ENCODE measurements around the gene CPN2. TPM values are rescaled to one million over a fixed set of nuclear protein-coding genes. Genes with fewer than 3 reads are reported as not detected.

CPN2 gene
- total RNA-seq, 1 donor from 2014 or later = 2.4 TPM

GRCh38 chr3:194373028-194373427 is 21.9 kb upstream of the CPN2 start:
- DNase-seq = no peak
- intact Hi-C loops (cut with micrococcal nuclease) = no loop called here

GRCh38 chr3:194370753-194371152 is 19.6 kb upstream of the CPN2 start:
- Histone ChIP-seq H3K27ac (replicated peaks) (no peak overlapping the region), H3K27me3 (ENCODE audit: low read depth) (peaks cover 66% of the 10 kb centered on the region), H3K4me1 (peaks cover 4% of the 10 kb centered on the region), H3K36me3 (no peaks in the 10 kb centered on the region), H3K4me3 (no peak overlapping the region), H3K9me3 (replicated peaks) (no peaks in the 10 kb centered on the region)
- intact Hi-C loops (cut with micrococcal nuclease) = no loop called here
- TF ChIP-seq CTCF (IDR thresholded peaks at IDR 0.05; ENCODE audit: borderline replicate concordance) = no peak
- DNase-seq = no peak

More at GRCh38 chr3:194373028-194373427, 21.9 kb upstream of the CPN2 start:
- H3K27me3 ChIP-seq (ENCODE audit: low read depth) = peaks cover 78% of the 10 kb centered on the region
- H3K4me3 ChIP-seq = no peak overlapping the region
- no peak for TF ChIP-seq CTCF (IDR thresholded peaks at IDR 0.05; ENCODE audit: borderline replicate concordance)
- H3K9me3 ChIP-seq (replicated peaks) = no peaks in the 10 kb centered on the region
- no peaks in the 10 kb centered on the region for H3K36me3 ChIP-seq
- no peak overlapping the region for H3K27ac ChIP-seq (replicated peaks)
- peaks cover 4% of the 10 kb centered on the region for H3K4me1 ChIP-seq

GRCh38 chr3:194369522-194370279 is 18.6 kb upstream of the CPN2 start, which contains the start of gene LRRC15:
LRRC15 (minus strand) TSS chr3:194369743; CDS start chr3:194361043, 8,700 bp downstream.
- Histone ChIP-seq H3K36me3 (no peaks in the 10 kb centered on the region), H3K4me1 (peaks cover 10% of the 10 kb centered on the region), H3K27ac (replicated peaks) (no peak within 1 kb of the TSS), H3K9me3 (replicated peaks) (no peaks in the 10 kb centered on the region), H3K4me3 (no peak within 1 kb of the TSS), H3K27me3 (ENCODE audit: low read depth) (peaks cover 59% of the 10 kb centered on the region)
- intact Hi-C loops (cut with micrococcal nuclease) = no loop called here
- DNase-seq = no peak
- TF ChIP-seq CTCF (IDR thresholded peaks at IDR 0.05; ENCODE audit: borderline replicate concordance) = no peak

GRCh38 chr3:194368918-194369317 is 17.8 kb upstream of the CPN2 start:
- no peak for TF ChIP-seq CTCF (IDR thresholded peaks at IDR 0.05; ENCODE audit: borderline replicate concordance)
- no peak for DNase-seq
- Histone ChIP-seq H3K9me3 (replicated peaks) (no peaks in the 10 kb centered on the region), H3K4me1 (peaks cover 17% of the 10 kb centered on the region), H3K27me3 (ENCODE audit: low read depth) (peaks cover 57% of the 10 kb centered on the region), H3K27ac (replicated peaks) (no peak overlapping the region), H3K36me3 (no peaks in the 10 kb centered on the region), H3K4me3 (no peak overlapping the region)
- intact Hi-C loops (cut with micrococcal nuclease) = no loop called here

- Histone ChIP-seq H3K4me3 (no peak overlapping the region), H3K4me1 (peaks cover 17% of the 10 kb centered on the region), H3K27ac (replicated peaks) (no peak overlapping the region), H3K36me3 (no peaks in the 10 kb centered on the region), H3K9me3 (replicated peaks) (no peaks in the 10 kb centered on the region), H3K27me3 (ENCODE audit: low read depth) (peaks cover 54% of the 10 kb centered on the region)
- DNase-seq = no peak
- intact Hi-C loops (cut with micrococcal nuclease) = no loop called here
- TF ChIP-seq CTCF (IDR thresholded peaks at IDR 0.05; ENCODE audit: borderline replicate concordance) = no peak
Observed at GRCh38 chr3:194367992-194368841, 17.1 kb upstream of the CPN2 start.

Measured in left ventricle myocardium inferior (tissue), 1 donor.